Mesendoderm (in vitro differentiated cells): ENCODE data around the gene PCBP4.

Source experiments
- DNase-seq: peaks from one replicate; pipeline ENCODE4 v3.0.0; 2013
- H2AK5ac ChIP-seq: 2 replicates; pipeline ENCODE4 v1.6.1; 2013; ENCODE audit warnings: low read length, inconsistent platforms
- H2BK120ac ChIP-seq: 2 replicates; pipeline ENCODE4 v1.6.1; 2013; ENCODE audit warnings: low read depth, mild to moderate bottlenecking, low read length, moderate library complexity, mixed read lengths
- H2BK15ac ChIP-seq: replicated peaks from 2 replicates; pipeline ENCODE4 v1.6.1; 2013; ENCODE audit warnings: low read depth, mild to moderate bottlenecking, moderate library complexity
- H2BK5ac ChIP-seq: 2 replicates; pipeline ENCODE4 v1.6.1; 2013; ENCODE audit warnings: low read length, inconsistent platforms
- H3K18ac ChIP-seq: 2 replicates; pipeline ENCODE4 v1.6.1; 2013; ENCODE audit warnings: mild to moderate bottlenecking, low read length, mixed read lengths
- H3K23ac ChIP-seq: one replicate; pipeline ENCODE4 v1.6.1; 2013; ENCODE audit warnings: low read length
- H3K27ac ChIP-seq: 2 replicates; pipeline ENCODE4 v1.5.1; 2013; ENCODE audit warnings: low read depth, mild to moderate bottlenecking, inconsistent platforms, low read length, moderate library complexity
- H3K27me3 ChIP-seq: 2 replicates; pipeline ENCODE4 v1.6.1; 2013; ENCODE audit warnings: low read length, control low read depth, mild to moderate bottlenecking, inconsistent platforms; ENCODE audit not compliant: insufficient read depth, poor library complexity
- H3K36me3 ChIP-seq: 2 replicates; pipeline ENCODE4 v1.6.1; 2013; ENCODE audit warnings: low read length, inconsistent platforms; ENCODE audit not compliant: control insufficient read depth, insufficient read depth
- H3K4ac ChIP-seq: one replicate; pipeline ENCODE4 v1.6.1; 2013; ENCODE audit warnings: low read depth, mild to moderate bottlenecking, low read length, moderate library complexity
- H3K4me1 ChIP-seq: 2 replicates; pipeline ENCODE4 v1.6.1; 2013; ENCODE audit warnings: low read depth, low read length, inconsistent platforms; ENCODE audit not compliant: control insufficient read depth
- H3K4me2 ChIP-seq: 2 replicates; pipeline ENCODE4 v1.6.1; 2013; ENCODE audit warnings: low read length
- H3K4me3 ChIP-seq: 2 replicates; pipeline ENCODE4 v1.5.1; 2013; ENCODE audit warnings: mild to moderate bottlenecking, low read length
- H3K56ac ChIP-seq: one replicate; pipeline ENCODE4 v1.6.1; 2013; ENCODE audit warnings: low read length
- H3K79me1 ChIP-seq: 2 replicates; pipeline ENCODE4 v1.6.1; 2013; ENCODE audit warnings: low read length, inconsistent platforms
- H3K79me2 ChIP-seq: 2 replicates; pipeline ENCODE4 v1.6.1; 2013; ENCODE audit warnings: mild to moderate bottlenecking, low read length; ENCODE audit not compliant: control insufficient read depth, insufficient read depth
- H3K9ac ChIP-seq: 2 replicates; pipeline ENCODE4 v1.6.1; 2013; ENCODE audit warnings: low read length, inconsistent platforms
- H4K5ac ChIP-seq: one replicate; pipeline ENCODE4 v1.6.1; 2013; ENCODE audit warnings: low read length
- H4K8ac ChIP-seq: one replicate; pipeline ENCODE4 v1.6.1; 2013; ENCODE audit warnings: low read depth, mild to moderate bottlenecking, control low read depth, low read length, moderate library complexity
- WGBS: extraction: QIAGEN DNeasy Blood & Tissue Kit; methylation state at CpG from one replicate; pipeline ENCODE4 v1.1.7; 2013; ENCODE audit warnings: low lambda C conversion rate, missing lambda C conversion rate; ENCODE audit not compliant: insufficient coverage; ENCODE audit errors: extremely low coverage; 5-methylcytosine and 5-hydroxymethylcytosine counted together

PCBP4 gene

DNA sequence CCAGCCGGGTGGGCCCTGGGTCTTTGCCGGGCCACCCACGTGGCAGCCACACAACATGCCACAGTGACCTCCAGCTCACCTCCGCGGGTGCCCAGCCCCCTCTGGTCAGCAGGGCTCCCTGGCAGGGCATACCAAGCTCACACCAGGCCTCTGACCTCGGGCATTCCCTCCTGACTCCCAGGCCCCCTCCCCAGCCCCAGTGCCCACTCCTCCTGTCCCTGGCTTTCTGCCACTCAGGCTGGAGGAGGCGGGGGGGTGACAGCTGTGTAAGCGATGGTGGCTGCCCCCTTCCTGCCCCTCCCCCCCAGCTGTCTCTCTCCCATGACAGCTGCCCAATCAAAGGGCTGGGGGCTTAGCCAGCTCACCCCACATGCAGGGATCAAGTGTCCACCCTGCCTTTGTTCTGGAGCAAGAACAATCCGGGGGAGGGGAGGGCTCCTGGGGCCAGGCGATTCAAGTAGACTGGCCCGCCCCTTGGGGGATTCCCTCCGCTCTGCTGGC, 3.3 kb downstream of the PCBP4 start:
- Histone ChIP-seq H3K18ac (no peak overlapping the region), H3K27ac (no peak overlapping the region), H3K27me3 (no peaks in the 10 kb centered on the region), H2BK120ac (no peak overlapping the region), H3K23ac (no peak overlapping the region), H2BK15ac (no peak overlapping the region), H3K4ac (no peak overlapping the region), H4K5ac (no peak overlapping the region), H3K9ac (no peak overlapping the region), H4K8ac (no peak overlapping the region), H3K79me2 (no peaks in the 10 kb centered on the region), H3K4me1 (peaks cover 13% of the 10 kb centered on the region), H3K4me3 (no peak overlapping the region), H3K36me3 (peaks cover 2% of the 10 kb centered on the region), H2BK5ac (no peak overlapping the region), H3K4me2 (no peak overlapping the region), H3K56ac (no peak overlapping the region), H2AK5ac (no peak overlapping the region), H3K79me1 (peaks cover 6% of the 10 kb centered on the region)
- no peak for DNase-seq
- WGBS, result no CpG with 5 or more reads among the region's 12 CpGs

- H3K4me3 ChIP-seq, result no peak overlapping the region
- no peak overlapping the region for H3K27ac ChIP-seq
- no peak overlapping the region for H2BK15ac ChIP-seq
- no peak overlapping the region for H3K23ac ChIP-seq
- no peak overlapping the region for H3K4me2 ChIP-seq
- no peaks in the 10 kb centered on the region for H3K79me2 ChIP-seq
- no peak overlapping the region for H3K4ac ChIP-seq
- no peak overlapping the region for H2AK5ac ChIP-seq
- H3K36me3 ChIP-seq, result peaks cover 3% of the 10 kb centered on the region
- no peak overlapping the region for H3K18ac ChIP-seq
- WGBS, result no CpG with 5 or more reads among the region's 6 CpGs
- H3K9ac ChIP-seq, result no peak overlapping the region
- peaks cover 8% of the 10 kb centered on the region for H3K4me1 ChIP-seq
- H3K79me1 ChIP-seq, result peaks cover 6% of the 10 kb centered on the region
- no peak for DNase-seq
- H2BK5ac ChIP-seq, result no peak overlapping the region
- H4K8ac ChIP-seq, result no peak overlapping the region
- no peak overlapping the region for H4K5ac ChIP-seq
- no peak overlapping the region for H2BK120ac ChIP-seq
- no peak overlapping the region for H3K56ac ChIP-seq
- no peaks in the 10 kb centered on the region for H3K27me3 ChIP-seq
Observed at GRCh38 chr3:51962854-51963530, 4.3 kb downstream of the PCBP4 start.

GRCh38 chr3:51961602-51962569, 5.4 kb downstream of the PCBP4 start:
- no peak overlapping the region for H3K9ac ChIP-seq
- no peak overlapping the region for H3K4me3 ChIP-seq
- no peak overlapping the region for H4K5ac ChIP-seq
- H3K36me3 ChIP-seq, result peaks cover 3% of the 10 kb centered on the region
- peaks cover 7% of the 10 kb centered on the region for H3K4me1 ChIP-seq
- no peak overlapping the region for H2BK5ac ChIP-seq
- no peak overlapping the region for H3K4ac ChIP-seq
- no peaks in the 10 kb centered on the region for H3K27me3 ChIP-seq
- no peak overlapping the region for H3K23ac ChIP-seq
- H3K27ac ChIP-seq, result no peak overlapping the region
- H2AK5ac ChIP-seq, result no peak overlapping the region
- H3K4me2 ChIP-seq, result no peak overlapping the region
- no CpG with 5 or more reads among the region's 9 CpGs for WGBS
- DNase-seq, result no peak
- no peak overlapping the region for H3K56ac ChIP-seq
- no peaks in the 10 kb centered on the region for H3K79me2 ChIP-seq
- no peak overlapping the region for H3K18ac ChIP-seq
- H3K79me1 ChIP-seq, result peaks cover 5% of the 10 kb centered on the region
- no peak overlapping the region for H4K8ac ChIP-seq
- H2BK15ac ChIP-seq, result no peak overlapping the region
- no peak overlapping the region for H2BK120ac ChIP-seq

- no peak overlapping the region for H3K4ac ChIP-seq
- no peak overlapping the region for H3K27ac ChIP-seq
- no peak for DNase-seq
- H2BK5ac ChIP-seq, result no peak overlapping the region
- whole genome bisulfite sequencing, result no CpG with 5 or more reads among the region's 18 CpGs
- H3K9ac ChIP-seq, result no peak overlapping the region
- H3K23ac ChIP-seq, result no peak overlapping the region
- H4K8ac ChIP-seq, result no peak overlapping the region
- no peak overlapping the region for H3K4me2 ChIP-seq
- H3K36me3 ChIP-seq, result peaks cover 3% of the 10 kb centered on the region
- no peak overlapping the region for H2BK15ac ChIP-seq
- H4K5ac ChIP-seq, result no peak overlapping the region
- H2AK5ac ChIP-seq, result no peak overlapping the region
- peaks cover 2% of the 10 kb centered on the region for H3K4me1 ChIP-seq
- no peaks in the 10 kb centered on the region for H3K79me2 ChIP-seq
- no peak overlapping the region for H3K18ac ChIP-seq
- H3K27me3 ChIP-seq, result no peaks in the 10 kb centered on the region
- no peak overlapping the region for H2BK120ac ChIP-seq
- H3K4me3 ChIP-seq, result no peak overlapping the region
- H3K79me1 ChIP-seq, result peaks cover 1% of the 10 kb centered on the region
- no peak overlapping the region for H3K56ac ChIP-seq
Observed at GRCh38 chr3:51961011-51961410, 6.2 kb downstream of the PCBP4 start.

DNA sequence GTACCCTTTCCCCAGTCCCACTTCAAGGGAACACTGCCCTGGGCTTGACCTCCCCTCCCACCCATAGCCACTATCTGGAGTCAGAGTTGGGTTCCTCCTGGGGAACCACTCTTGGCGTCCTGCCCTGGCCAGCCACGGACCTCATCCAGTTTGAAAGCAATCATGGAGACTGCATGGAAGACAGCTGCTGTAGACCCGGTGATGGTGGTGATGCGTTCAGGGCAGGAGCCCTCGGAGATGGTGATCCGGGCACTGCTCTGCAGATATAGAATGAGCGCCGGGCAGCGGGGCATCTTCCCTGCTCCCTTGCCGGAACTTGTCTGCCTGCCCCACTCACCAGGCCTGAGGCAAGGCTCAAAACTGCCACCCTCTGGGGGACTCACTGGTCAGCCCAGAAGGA, 6.9 kb downstream of the PCBP4 start:
- no peak overlapping the region for H3K4me3 ChIP-seq
- H4K8ac ChIP-seq, result no peak overlapping the region
- no peak overlapping the region for H2BK15ac ChIP-seq
- no peak overlapping the region for H4K5ac ChIP-seq
- H3K56ac ChIP-seq, result no peak overlapping the region
- H3K79me2 ChIP-seq, result no peaks in the 10 kb centered on the region
- no CpG with 5 or more reads among the region's 10 CpGs for WGBS
- no peak overlapping the region for H3K4me2 ChIP-seq
- no peak overlapping the region for H3K27ac ChIP-seq
- DNase-seq, result no peak
- H3K27me3 ChIP-seq, result peaks cover 2% of the 10 kb centered on the region
- H3K4ac ChIP-seq, result no peak overlapping the region
- no peak overlapping the region for H2BK120ac ChIP-seq
- H3K9ac ChIP-seq, result no peak overlapping the region
- peaks cover 1% of the 10 kb centered on the region for H3K79me1 ChIP-seq
- no peaks in the 10 kb centered on the region for H3K4me1 ChIP-seq
- H3K36me3 ChIP-seq, result peaks cover 3% of the 10 kb centered on the region
- no peak overlapping the region for H3K18ac ChIP-seq
- H3K23ac ChIP-seq, result no peak overlapping the region
- H2AK5ac ChIP-seq, result no peak overlapping the region
- H2BK5ac ChIP-seq, result no peak overlapping the region
